ENCODE results near the gene GFI1. TPM values are rescaled to one million over a fixed set of nuclear protein-coding genes. Genes with fewer than 3 reads are reported as not detected.
A peak's percentile ranks its signal among the peaks of the same experiment; 100 is the strongest.

The GFI1 gene
- total and polyA plus RNA-seq, 11 donors, result 0.04 to 0.93 (median 0.16) TPM; not detected in 2

DNA sequence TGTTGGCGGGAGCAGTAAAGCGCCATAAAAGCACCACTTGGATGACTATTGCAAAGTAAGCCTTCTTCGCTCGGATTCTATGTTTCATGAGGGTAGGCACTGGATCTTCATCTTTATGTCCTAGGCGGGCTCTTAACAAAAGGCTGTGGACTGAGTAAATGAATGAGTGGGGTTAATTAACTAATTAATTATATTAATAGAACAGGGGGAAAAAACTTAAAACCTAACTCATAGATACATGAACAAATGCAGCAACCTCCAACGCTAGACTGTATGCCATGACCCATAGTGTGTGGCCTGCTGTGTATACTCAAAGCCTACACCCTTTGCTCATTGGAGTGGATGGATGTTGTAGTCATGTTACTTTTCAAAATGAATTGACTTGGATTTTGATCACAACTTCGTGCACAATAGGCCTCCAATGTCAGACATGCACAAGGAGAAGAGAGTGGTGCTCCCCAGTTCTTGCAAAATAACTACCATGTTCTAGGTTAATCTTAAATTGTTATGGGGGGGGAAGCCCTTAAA lies 417 bp upstream of the GFI1 start:
- peak overlapping the region in 9 of 12 donors; percentile 48 to 81 (median 56) for H3K4me3 ChIP-seq
- H3K9me3 ChIP-seq, result no peaks in the 10 kb centered on the region
- WGBS, 4 donors, result 60 to 69% (median 65%) methylated on average over 7 of the region's 7 CpGs
- no peak for ATAC-seq
- H3K27me3 ChIP-seq, result peaks cover 35 to 70% (median 47%) of the 10 kb centered on the region in 9 donors
- DNase-seq, result no peak
- no peak for TF ChIP-seq POLR2A (IDR thresholded peaks at IDR 0.05)
- TF ChIP-seq, protein P1, sequence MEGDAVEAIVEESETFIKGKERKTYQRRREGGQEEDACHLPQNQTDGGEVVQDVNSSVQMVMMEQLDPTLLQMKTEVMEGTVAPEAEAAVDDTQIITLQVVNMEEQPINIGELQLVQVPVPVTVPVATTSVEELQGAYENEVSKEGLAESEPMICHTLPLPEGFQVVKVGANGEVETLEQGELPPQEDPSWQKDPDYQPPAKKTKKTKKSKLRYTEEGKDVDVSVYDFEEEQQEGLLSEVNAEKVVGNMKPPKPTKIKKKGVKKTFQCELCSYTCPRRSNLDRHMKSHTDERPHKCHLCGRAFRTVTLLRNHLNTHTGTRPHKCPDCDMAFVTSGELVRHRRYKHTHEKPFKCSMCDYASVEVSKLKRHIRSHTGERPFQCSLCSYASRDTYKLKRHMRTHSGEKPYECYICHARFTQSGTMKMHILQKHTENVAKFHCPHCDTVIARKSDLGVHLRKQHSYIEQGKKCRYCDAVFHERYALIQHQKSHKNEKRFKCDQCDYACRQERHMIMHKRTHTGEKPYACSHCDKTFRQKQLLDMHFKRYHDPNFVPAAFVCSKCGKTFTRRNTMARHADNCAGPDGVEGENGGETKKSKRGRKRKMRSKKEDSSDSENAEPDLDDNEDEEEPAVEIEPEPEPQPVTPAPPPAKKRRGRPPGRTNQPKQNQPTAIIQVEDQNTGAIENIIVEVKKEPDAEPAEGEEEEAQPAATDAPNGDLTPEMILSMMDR (IDR thresholded peaks at IDR 0.05), result no peak
- H3K27ac ChIP-seq, result peak overlapping the region in 1 of 12 donors; percentile 80
- H3K4me1 ChIP-seq, result peaks cover 8 to 49% (median 41%) of the 10 kb centered on the region in 12 donors
- H3K36me3 ChIP-seq, result no peaks in the 10 kb centered on the region
- intact Hi-C loops (cut with DNase I), result loop anchor here in 1 of 10 donors (10.0 kb wide), 1 partner anchor 338 kb away; no protein-coding TSS in a partner anchor

DNA sequence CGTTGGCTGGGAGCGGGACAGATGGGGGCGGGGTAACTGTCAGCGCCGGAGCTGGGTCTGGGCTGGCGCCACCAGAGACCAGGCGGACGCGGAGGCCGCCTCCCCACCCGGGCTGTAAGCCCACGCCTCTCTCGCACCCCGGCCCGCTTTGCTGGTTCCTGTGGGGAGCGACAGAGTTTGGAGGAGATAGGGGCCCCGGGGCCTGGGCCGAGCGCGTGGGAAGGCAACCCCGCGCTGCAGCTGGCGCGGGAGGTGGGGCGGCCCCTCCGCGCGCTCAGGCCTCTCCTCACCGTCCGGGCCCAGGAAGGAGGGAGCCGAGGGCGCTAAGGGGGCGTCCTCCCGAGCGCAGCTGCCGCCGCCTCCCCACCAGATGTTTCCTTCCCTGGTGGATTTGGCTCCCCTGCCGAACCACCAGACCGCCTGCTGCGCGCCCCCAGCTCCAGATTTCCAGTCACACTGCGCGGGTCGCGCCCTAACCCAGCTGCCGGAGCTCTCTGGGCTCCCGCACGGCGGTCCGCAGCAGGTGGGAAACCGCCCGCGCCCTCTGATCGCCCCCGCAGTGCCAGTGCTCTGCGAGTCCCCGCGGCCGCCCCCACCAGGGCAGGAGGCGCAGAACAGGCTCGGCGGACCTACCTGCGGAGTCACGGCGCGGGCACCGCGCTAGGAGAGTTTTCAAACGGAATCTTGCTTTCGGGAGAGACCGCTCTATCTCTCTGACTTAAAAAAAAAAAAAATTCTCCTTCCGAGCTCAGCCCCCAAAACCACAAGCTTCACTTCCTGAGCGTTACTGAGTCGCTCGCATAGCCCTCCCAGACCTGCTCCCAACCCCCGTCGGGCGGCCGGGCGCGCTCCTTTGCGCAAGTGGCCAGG lies 1.1 kb downstream of the GFI1 start:
- intact Hi-C loops (cut with DNase I), result loop anchor here in 1 of 10 donors (10.0 kb wide), 1 partner anchor 339 kb away; no protein-coding TSS in a partner anchor
- H3K4me3 ChIP-seq, result peak overlapping the region; percentile 37 to 81 (median 54)
- ATAC-seq (peak in 3 of 4 donors; percentile 12 to 56 (median 46)), DNase-seq (peak in 4 of 5 donors; percentile 29 to 74 (median 40))
- H3K27me3 ChIP-seq, result peaks cover 48 to 85% (median 62%) of the 10 kb centered on the region in 9 donors
- H3K27ac ChIP-seq, result peak overlapping the region in 1 of 12 donors; percentile 80
- H3K4me1 ChIP-seq, result peaks cover 15 to 64% (median 54%) of the 10 kb centered on the region in 12 donors
- TF ChIP-seq, protein P1 (IDR thresholded peaks at IDR 0.05), result peak in 3 of 12 donors; percentile 15 to 29 (median 26)
- TF ChIP-seq POLR2A (IDR thresholded peaks at IDR 0.05), result no peak
- no peaks in the 10 kb centered on the region for H3K36me3 ChIP-seq
- WGBS, 4 donors, result 1% methylated on average over 33 to 82 of the region's 82 CpGs
- no peaks in the 10 kb centered on the region for H3K9me3 ChIP-seq

DNA sequence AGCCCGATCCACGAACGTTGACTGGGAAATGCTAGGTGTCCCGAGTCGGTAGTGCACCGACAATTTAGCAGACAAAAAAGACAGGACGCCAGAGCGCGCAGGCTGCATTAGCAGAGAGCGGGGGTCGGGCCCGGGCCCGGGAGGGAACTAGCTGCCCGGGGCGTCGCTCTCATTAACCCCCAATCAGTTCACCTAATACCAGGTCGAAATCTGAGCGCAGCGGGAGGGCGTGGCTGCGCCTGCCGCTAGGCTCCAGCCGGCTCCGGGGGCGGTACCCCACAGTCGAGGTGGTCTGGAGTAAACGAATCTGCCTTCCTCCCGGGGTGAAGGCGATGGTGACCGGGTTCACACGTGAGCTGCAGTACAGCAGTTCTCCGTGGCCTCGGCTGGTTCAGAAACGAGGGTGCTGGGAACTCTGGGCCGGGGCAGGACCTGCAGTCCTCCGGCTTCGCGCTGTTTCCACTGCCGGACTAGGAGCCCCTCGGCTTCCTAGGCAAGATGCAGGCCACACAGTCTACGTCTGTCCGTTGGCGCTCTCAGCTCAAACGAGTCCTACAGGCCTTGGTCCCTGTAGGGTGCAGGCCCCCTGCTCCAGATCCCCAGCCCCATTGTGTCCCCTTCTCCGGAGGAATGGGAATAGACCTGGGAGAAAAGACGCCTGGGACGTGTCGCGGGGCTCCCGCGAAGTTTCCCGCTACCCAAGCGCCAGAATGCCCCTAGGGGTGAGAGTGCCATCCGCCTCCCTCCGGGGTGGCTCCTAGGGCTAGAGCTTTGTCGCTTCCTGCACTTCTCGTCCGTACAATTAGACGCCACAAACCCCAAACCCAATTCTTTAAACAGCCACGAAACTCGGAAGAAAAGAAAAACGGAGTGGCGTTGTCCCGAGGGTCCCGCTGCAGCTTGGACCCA lies 2.0 kb downstream of the GFI1 start:
- Histone ChIP-seq H3K36me3 (no peaks in the 10 kb centered on the region), H3K4me1 (peaks cover 15 to 69% (median 54%) of the 10 kb centered on the region in 12 donors), H3K4me3 (peak overlapping the region; percentile 37 to 81 (median 54)), H3K27ac (peak overlapping the region in 1 of 12 donors; percentile 80), H3K9me3 (no peaks in the 10 kb centered on the region), H3K27me3 (peaks cover 52 to 93% (median 71%) of the 10 kb centered on the region in 9 donors)
- intact Hi-C loops (cut with DNase I), result loop anchor here in 1 of 10 donors (10.0 kb wide), 1 partner anchor 340 kb away; no protein-coding TSS in a partner anchor
- WGBS, 4 donors, result 1 to 4% (median 2%) methylated on average over 49 to 65 of the region's 65 CpGs
- peak in 3 of 5 donors; percentile 20 to 68 (median 24) for DNase-seq
- TF ChIP-seq, protein P1 (IDR thresholded peaks at IDR 0.05), result no peak
- no peak for TF ChIP-seq POLR2A (IDR thresholded peaks at IDR 0.05)
- peak in 2 of 4 donors; percentile 7 to 11 for ATAC-seq

All from heart left ventricle (tissue), 16 donors.